Effector CD4-positive, alpha-beta T cell (primary cell): Measurements from ENCODE around the gene DAPL1.

Experiments
- DNase-seq: peaks from one replicate; pipeline ENCODE4 v3.0.0-alpha.2; 2020

Gene DAPL1

DNA sequence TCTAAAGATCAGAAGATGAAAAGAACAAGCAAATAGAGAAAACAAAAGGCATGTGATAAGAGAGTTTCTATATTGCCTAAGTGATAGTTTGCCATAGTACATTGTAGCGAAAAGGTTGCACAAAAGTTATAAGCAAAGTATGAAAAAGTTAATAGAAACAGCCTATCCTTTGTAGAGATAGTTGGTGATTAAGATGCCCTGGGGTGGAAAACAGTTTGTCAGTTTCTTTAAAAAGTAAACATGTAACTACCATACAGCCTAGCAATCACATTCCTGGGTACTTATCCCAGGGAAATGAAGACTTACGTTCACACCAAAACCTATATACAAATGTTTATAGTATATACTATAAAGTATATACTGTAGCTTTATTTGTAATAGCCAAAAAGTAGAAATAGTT, 16.9 kb upstream of the DAPL1 start:
- DNase-seq, result no peak

DNA sequence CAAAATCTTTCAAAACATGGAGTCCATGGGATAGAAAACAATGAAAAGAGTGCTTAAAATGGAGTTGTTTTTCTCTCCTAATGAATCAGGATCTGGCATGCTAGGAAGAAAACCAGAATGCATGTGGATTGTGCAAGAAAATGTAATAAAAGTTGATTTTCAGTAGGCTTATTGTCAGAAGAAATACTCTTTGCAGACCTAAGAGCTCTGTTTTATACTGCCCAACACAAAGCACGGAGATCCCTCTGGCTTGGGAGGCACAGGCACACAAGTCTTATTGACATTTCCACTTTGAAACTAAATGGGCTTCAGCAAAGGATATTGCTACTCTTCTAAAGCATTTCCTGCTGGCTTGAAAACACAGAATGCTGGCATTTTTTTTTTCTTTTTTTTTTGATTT, 15.5 kb upstream of the DAPL1 start:
- DNase-seq, result no peak

DNA sequence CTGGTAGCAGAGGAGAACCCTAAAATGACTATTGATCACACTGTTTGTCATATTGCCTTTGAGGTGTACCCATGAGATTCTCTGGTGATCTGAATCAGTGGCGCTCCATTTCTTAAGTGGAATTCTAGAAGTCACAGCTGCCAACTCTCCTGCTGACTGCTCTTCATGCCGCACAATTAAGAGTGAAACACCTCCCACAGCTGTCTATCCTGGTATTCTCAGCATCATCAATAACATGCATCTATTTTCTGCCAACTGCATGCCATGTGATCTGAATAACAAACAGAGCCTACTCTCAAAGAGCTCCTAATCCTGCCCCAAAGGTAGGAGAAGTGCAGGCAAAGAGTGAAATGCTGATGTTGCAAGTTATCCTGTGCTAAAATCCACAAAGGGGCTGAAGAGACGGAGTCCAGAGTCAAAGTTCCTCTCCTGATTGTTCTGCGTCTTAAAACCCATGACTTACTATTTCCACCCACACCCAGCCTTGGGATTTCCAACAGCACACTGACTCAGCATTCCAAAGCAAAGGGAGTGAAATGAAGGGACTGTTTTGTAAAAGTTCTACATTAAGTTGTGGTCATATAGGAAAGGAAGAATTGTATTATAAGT, 13.7 kb upstream of the DAPL1 start:
- no peak for DNase-seq

DNA sequence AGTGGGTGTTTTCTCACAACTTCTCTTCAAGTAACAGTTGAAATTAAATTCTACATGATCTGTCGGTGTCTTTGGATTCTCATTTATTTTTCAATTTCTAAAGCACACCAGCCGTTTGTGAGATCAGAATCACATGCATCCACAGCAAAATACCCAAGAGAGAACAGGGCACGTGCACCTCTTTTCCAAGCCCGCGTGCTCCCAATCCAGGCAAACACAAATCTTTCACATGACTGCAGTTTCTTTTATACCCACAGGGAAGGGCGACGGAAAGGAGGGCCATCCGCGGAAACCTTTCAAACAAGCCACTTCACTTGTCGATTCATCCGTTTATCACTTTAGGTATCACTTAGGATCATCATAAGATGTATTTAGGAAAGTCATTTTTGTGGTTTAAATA, 13.0 kb upstream of the DAPL1 start:
- DNase-seq, result no peak

DNA sequence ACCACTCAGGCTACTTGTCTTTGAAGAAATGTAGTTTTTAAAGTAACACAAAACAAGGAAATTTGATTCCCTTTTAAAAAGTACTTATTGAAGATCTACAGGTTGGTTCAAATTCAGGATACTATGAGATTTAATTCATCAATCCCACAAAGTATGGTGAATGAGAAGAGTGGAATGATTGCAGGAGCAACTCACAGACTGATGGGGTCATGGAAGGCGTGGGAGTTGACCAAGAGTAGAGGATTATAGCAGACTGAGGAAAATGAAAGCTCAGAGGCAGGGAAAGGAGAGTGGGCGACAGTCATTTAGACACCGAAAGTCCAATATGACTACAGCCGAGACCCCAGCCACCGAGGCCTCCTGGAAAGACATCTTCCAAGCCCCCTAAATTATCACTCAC, 12.5 kb upstream of the DAPL1 start:
- no peak for DNase-seq

DNA sequence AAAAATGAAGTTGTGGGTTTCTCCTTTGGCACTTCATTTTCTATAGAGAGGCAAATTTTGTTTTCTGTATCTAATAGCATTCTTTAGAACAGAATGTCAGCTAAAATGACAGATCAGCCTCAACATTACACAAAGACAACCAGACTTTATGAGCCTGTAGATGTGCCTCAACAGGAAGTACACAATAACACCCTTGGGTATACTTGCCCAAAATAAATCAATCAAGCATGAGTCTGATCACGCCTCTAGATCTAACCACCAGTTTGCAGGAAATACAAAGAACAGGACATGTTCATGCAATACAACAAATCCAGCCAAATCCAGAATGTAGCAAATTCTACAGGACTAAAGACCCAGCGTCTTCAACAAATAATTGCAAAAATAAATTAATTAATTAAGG, 11.2 kb upstream of the DAPL1 start:
- DNase-seq, result no peak

DNA sequence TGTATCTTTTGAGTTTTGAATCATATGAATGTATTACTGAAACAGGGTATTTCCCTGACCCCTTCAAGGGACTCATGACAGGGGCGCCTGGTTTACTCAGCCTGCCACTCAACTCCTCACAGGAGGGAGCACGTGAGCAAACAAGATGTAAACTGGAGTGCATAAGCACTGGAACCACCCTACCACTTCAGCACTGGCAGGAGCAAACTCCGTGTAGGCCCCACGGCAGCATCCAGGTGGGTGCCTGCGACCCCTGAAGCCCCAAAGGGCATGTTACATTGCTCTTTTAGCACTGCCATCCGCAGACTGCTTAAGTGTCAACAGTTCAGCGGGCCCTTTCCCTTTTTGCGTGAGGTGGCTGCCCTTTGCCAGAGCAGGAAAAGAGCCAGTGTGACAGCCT, 8.2 kb upstream of the DAPL1 start:
- no peak for DNase-seq

DNA sequence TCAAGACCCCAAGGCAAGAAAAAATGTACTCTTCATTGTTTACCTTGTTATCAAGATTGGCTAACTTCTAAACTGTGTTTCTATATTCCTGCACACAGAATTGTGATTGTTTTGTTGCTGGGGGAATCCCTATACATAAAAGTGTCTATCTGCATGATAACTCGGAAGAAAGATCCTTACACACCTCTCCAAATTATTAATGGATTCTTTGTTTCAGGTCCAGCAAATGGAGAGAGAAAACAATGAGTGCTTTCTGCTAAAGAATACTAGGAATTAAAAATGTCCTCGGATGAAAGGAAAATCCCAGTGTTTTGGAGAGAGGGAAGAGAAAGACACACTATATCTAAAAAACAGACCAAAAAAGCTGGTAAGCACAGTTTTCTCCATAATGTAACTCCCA, 6.2 kb upstream of the DAPL1 start:
- DNase-seq, result no peak

DNA sequence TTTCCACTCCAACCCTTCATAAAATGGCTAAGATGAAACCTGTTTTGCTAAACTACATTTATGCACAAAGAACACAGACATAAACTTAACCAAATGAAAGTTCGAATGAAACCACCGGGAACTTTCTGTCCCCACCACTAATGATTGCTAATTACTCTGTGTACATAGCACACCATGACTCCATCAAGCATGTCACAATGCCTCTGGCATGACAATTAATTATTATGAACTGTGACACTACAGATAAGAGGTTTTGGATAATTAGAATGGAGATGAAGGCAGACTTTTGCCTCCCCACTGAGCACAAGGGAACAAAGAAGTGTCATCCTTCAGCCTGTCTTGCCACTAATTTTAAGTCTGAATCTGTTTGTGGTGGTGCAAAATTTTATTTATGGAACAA, 1.5 kb downstream of the DAPL1 start:
- no peak for DNase-seq

DNA sequence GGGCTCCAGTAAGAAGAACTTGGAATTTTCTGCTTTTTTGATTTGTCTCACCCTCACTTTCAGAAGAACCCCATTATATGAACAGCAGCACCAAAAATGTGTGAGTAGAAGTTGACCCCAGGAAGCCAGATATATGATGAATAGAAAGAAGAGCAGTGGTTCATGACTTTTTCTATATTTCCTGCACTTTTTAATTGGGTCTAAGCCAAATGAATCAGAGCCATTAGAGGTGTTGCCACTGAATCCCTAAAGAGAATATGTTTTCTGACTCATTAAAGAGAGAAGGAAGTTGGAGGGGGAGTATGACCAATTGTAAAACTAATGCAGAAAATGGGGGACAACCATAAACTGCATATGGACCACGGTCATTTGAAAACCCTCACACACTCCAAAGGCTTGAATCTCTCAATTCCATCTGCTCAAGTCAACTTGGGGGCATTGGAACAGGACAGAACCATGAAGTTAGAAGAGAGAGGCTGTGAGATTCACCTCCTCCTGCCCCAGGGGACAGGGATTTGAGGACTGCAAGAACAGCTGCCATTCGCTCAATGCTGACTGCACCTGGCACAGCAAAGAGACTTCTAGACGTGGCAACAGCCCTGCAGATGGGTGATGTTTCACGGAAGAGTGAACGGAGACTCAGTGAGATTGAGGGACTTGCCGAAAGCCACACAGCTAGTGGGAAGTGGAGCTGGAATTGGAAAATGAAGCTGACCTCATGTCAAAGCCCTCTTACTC, 3.0 kb downstream of the DAPL1 start:
- no peak for DNase-seq

DNA sequence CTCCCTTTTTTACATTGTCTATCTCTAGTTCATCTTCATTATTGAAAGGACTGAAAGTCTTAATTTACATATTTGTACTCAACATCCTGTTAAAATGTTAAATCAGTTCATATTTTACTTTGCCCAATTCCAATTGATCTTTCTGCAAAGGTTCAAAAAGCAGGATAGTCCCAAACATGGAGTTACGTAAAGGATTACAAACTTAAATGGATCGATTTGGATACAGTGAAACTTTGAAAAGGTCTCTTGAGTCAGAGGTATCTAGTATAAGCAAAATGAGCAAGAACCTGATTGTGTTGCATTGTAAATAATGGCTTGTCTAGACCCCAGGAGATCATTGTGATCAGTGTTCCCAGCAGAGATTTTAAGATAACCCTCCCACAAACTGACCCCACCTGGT, 4.1 kb downstream of the DAPL1 start:
- DNase-seq, result no peak

DNA sequence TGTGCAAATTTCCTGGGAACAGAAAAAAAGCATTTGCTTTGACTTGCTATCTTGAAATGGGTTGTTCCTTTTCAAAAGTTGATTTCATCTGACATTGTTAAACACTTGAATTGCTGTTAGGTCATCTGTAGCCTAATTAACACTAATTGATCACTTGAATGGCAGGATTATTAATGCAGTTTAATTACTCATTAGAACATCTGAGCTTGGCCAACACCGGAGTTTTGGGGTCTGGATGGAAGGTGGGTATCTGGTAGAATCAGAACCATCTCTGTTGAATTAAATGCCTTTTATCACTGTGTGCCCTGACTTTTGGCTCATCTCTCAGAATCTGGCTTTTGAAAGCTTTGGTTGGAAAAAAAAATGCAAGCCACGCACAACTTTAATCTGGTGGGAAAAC, 8.4 kb downstream of the DAPL1 start:
- DNase-seq, result no peak

DNA sequence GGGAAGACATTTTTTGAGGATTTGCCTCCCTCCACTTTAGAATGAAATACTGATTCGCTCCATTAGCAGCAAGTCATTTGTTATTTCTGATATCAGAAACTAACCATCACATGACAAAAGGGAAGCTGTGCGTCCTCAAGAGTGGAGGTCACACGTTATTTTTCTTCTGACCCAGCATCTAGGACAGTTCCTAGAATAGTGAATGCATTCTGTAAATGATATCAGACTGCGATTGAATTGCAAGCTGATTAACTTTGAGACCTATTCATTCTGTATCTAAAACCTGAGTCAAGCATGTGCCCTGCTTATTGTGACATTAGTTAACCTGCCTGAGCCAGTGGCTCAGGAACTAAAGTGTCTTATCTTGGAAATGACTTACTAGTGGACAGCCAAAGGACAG, 10.1 kb downstream of the DAPL1 start:
- no peak for DNase-seq

DNA sequence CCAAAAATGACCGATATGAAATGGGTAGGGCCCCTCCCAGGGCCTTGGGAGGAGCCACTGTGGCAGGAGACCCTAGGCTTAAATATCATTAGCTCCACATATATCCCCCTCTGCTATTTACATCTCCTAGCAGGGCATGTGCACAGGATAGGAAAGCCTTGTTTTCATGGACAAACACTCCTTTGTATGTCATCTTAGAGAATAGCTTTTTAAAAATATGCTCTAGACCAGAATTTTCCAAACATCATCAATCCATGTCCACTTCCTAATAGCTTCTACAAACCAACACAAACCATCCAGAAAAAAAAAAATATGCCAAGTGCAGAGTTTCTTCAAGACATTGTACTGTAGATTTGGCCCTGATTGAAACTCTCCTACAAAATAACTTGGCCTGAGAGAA, 10.8 kb downstream of the DAPL1 start:
- no peak for DNase-seq

DNA sequence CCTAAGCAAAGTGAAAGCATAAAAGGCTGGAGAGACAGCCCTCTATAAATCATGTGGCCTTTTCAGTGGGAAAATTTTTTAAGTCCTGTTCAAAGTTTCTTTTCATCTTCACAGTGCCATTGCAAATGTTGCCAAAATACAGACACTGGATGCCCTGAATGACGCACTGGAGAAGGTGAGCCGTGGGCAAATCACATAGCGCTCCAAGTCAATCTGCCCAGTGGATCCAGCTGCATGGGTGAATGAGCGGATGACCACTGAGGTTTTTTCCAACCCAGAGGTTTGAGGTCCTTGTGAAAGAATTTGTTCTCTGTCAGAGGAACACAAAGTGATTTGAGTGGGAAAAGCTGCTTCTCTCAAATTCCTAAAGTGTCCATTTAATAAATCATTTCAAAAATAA, 11.8 kb downstream of the DAPL1 start:
- DNase-seq, result no peak

DNA sequence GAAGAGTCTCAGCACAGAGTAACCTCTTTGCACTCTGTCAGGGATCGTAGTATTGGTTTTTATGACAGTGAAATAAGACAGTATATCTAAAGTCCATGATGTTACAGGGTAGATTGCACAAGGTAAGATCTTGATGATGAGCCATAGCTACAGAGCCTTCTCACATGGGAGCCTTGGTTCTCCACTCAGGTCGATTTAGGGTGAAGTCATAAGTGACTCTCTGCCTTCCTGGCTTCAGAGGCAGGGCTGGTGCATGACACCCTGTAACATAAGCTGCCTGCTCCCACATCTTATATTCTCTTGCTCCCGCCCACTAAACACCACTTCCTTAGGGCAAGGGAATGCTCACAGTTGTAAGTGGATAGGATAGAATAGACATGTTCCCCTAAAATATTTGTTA, 13.3 kb downstream of the DAPL1 start:
- no peak for DNase-seq

DNA sequence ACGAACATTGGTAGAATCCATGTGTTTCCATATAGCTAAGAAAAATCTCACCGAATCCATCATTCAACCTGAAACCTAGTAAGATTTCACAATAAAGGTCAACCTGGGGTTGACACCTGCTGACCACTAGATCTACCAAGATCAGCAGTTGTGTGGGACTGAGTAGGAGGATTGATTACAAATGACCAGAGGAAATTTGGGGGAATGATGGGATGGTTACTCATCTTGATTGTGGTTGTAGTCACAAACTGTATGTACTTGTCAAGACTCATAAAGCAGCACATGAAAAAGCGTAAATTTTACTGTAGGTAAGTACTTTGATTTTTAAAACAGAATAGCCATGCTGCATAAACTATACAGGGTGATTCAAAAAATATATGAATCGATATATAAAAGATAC, 14.7 kb downstream of the DAPL1 start:
- no peak for DNase-seq

DNA sequence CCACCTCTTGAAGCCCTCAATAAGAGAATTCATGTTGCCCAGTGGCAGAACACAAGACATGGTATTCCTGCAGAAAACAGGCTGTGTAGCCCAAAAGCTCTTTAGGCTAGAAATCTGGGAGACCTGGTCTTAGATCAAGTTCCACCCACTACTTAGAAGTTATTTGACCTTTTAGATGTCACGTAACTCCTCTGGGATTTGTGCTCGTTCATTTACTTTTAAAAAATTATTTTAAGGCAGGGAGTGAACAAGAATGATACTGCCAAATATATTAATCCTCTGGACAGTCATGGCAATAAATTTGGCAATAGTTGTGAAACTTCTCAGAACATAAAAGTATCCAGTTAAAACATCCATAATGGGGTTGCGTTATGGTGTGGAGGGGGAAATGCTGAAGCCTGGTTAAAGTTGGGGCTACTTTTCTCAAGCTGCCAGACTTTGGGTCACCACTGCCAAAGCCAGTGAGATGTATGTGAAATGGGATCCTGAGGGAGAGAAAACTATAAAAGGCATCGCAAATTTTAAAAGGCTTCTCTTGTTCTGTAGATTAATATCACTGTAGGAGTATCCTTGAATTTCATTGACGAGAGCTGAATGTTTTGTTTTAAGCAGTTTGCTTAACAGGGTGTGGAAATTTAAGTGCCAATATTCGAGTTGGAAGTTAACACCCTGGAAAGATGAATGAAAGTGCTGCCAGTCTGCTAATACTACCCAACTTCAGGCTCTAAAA, 15.8 kb downstream of the DAPL1 start:
- DNase-seq, result no peak

DNA sequence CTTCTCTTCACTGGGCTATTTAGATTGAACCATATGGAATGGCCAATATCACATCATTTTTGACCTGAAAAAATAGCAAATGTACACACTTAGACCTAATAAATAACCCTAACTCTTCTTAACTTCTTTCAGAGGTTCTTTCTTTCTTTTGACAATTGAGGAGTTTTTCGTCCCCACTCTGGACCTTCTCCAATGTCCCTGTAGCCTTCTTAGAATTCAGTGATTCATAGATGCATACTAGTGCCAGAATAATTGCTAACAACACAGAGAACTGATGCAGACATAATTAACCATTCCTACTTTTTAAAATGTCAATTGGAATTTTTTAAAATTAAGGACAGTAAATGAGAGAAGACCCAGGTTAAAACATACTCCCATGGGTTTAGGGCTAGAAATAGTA, 20.0 kb downstream of the DAPL1 start:
- DNase-seq, result no peak

DNA sequence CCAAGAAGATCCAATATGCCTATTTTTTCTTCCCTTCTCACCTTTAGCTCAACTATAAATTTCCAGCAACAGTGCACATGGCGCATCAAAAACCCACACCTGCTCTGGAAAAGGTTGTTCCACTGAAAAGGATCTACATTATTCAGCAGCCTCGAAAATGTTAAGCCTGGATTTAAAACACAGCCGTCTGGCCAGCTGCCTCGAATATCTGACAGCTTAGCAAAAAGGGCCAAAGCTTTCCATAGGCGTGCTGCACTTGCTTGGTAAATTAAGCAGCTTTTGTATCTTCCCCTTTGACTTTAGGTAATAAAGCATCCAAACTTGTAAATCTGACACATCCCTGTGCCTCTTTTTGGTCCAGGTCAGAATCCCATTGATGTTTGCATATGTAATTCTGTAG, 20.5 kb downstream of the DAPL1 start:
- no peak for DNase-seq

DNA sequence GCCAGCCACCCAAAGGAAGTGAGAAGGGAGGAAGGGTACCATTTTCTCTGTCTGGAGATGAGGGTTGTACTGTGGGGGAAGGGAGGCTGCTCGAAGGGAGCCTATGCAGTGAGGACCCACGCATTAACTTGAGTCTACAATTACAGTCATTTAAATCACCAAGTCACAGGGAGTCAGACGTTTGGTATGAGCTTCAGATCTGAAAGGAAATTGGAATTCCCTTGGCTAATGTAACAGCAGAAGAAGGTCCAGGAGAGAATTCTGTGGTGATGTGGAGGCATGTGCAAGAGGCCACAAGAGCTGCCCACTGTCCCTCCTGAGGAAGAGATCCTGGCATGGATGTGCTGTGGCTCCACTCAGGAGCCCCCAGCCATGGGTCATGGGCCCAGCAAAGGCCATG, 22.5 kb downstream of the DAPL1 start:
- DNase-seq, result no peak

DNA sequence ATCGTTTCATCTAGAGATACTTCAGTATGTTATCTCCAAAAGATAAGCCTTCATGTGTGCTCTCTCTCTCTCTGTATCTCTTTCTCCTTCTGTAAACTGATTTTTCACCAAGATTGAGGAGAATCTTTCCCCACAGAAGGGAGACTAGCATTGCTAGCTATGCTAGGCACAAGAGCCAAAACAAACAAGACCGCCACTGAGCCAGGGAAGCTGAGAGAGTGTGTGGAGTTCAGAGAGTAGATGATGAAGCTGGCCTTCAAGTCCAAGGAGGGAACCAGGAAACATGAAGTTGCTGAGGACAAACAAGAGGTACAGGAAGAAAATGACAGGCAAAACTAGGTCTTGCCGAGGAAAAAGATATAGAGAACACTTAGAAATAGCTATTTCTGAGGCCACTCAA, 23.4 kb downstream of the DAPL1 start:
- no peak for DNase-seq

DNA sequence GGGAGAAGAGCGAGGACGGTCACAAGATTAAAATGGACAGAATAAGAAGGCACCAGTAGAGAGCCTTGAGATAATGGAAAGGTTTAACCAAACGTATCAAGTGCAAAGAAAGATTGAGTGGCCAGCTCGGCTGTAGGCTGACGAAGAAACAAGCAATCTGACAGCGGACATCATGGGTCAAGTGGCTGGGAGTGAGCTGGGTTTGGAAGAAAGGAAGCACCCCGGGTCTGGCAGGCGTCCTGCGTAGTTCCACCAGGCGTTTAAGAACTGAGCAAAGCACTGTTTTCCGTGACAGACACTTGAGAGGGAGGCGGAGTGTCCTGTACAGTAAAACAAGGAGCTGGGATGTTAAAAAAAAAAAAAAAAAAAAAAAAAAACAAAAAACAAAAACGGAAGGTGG, 27.1 kb downstream of the DAPL1 start:
- DNase-seq, result no peak

DNA sequence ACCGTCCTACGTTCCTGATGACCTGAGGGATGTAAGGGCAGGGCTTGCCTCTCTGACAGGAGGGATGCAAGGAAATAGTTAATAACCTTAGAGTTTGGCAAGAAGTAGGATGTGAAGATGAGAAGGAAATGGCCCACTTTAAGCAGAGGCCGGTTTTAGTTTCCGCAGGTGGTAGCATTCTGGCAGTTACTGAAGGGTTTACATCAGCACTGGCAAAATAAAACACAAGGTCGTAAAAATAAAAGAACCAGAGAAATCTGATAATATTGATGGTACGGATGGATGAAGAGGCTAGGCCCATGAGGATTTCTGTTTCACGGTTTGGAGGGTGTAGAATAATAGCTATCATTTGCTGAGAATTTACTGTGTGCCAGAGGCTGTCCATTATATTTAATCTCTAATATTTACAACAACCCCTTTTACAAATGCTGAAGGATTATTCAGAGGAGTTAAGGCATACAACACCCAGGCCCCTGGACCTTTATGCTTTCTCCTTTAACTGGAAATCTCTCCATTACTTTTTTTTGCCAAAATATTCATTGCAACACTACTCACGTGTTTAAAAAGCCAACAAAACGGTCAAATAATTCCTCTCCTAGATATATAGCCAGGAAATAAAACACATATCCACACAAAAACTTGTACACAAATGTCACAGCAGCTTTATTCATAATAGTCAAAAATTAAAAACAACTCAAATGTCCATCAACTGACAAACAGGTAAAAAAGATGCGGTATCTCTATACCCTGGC, 28.5 kb downstream of the DAPL1 start:
- DNase-seq, result no peak
